ENCODE results near the gene PLB1. TPM values are rescaled to one million over a fixed set of nuclear protein-coding genes. Genes with fewer than 3 reads are reported as not detected.

Gene PLB1
- total and polyA plus RNA-seq, 2 donors (not counting 1 experiment from before 2014, with no cell fraction given), result 0.25 to 0.51 TPM

GRCh38 chr2:28477645-28478044, 18.2 kb upstream of the PLB1 start:
- ATAC-seq (ENCODE audit: low read depth) (no peak), DNase-seq (no peak)
- CTCF ChIA-PET, result no interaction called here
- H3K4me1 Mint-ChIP-seq, result no peaks in the 10 kb centered on the region
- H3K4me3 Mint-ChIP-seq, result no peak overlapping the region
- Histone ChIP-seq H3K9me3 (ENCODE audit: control extremely low read depth in 1 of 3, control insufficient read depth in 2 of 3, insufficient read depth in 1 of 3, low read length in 2 of 3) (peaks cover 0 to under 1% (median 0%) of the 10 kb centered on the region in 3 donors), H3K79me2 (ENCODE audit: control insufficient read depth, insufficient read depth, low read length) (no peaks in the 10 kb centered on the region), H3K4me1 (ENCODE audit: control insufficient read depth in 2 of 2, insufficient read depth in 2 of 2, low read length in 2 of 2) (no peaks in the 10 kb centered on the region), H3K4me2 (replicated peaks; ENCODE audit: low read depth, low read length, poor library complexity, severe bottlenecking) (no peak overlapping the region), H3K27me3 (replicated peaks in 1 of 4; ENCODE audit: control extremely low read depth in 1 of 4, control insufficient read depth in 3 of 4, insufficient read depth in 4 of 4, low read length in 3 of 4) (no peaks in the 10 kb centered on the region), H4K20me1 (ENCODE audit: control insufficient read depth, insufficient read depth, low read length, poor library complexity, severe bottlenecking) (no peaks in the 10 kb centered on the region), H2AFZ (ENCODE audit: insufficient read depth, low read depth, low read length, poor library complexity, severe bottlenecking) (no peak overlapping the region), H3K27ac (ENCODE audit: low read length in 2 of 2) (no peak overlapping the region), H3K4me3 (ENCODE audit: control extremely low read depth in 1 of 5, extremely low read depth in 1 of 5, insufficient read depth in 1 of 5, low read depth in 2 of 5, low read length in 4 of 5) (no peak overlapping the region), H3K9ac (ENCODE audit: low read length) (no peak overlapping the region), H3K36me3 (replicated peaks in 1 of 2; ENCODE audit: control extremely low read depth in 1 of 2, control insufficient read depth in 1 of 2, extremely low read depth in 1 of 2, insufficient read depth in 2 of 2, low read length in 1 of 2) (no peaks in the 10 kb centered on the region)
- WGBS (ENCODE audit: insufficient coverage), result 74% methylated on average over 3 of the region's 3 CpGs
- H3K27me3 Mint-ChIP-seq, result peaks cover 11% of the 10 kb centered on the region
- intact Hi-C loops (cut with micrococcal nuclease), result no loop called here
- TF ChIP-seq EZH2 (IDR thresholded peaks at IDR 0.05; ENCODE audit: borderline replicate concordance, insufficient read depth, low read depth, low read length, poor library complexity, severe bottlenecking) (no peak), CTCF (IDR thresholded peaks at IDR 0.05) (no peak)
- H3K9me3 Mint-ChIP-seq (ENCODE audit: insufficient read depth), result peaks cover 3% of the 10 kb centered on the region
- POLR2A ChIA-PET, result no interaction called here
- H3K27ac Mint-ChIP-seq, result no peak overlapping the region

GRCh38 chr2:28480403-28481049, 15.3 kb upstream of the PLB1 start:
- Histone ChIP-seq H3K9ac (ENCODE audit: low read length) (no peak overlapping the region), H3K4me1 (ENCODE audit: control insufficient read depth in 2 of 2, insufficient read depth in 2 of 2, low read length in 2 of 2) (no peaks in the 10 kb centered on the region), H3K4me3 (ENCODE audit: control extremely low read depth in 1 of 5, extremely low read depth in 1 of 5, insufficient read depth in 1 of 5, low read depth in 2 of 5, low read length in 4 of 5) (no peak overlapping the region), H3K27ac (ENCODE audit: low read length in 2 of 2) (no peak overlapping the region), H3K9me3 (ENCODE audit: control extremely low read depth in 1 of 3, control insufficient read depth in 2 of 3, insufficient read depth in 1 of 3, low read length in 2 of 3) (no peaks in the 10 kb centered on the region), H3K79me2 (ENCODE audit: control insufficient read depth, insufficient read depth, low read length) (no peaks in the 10 kb centered on the region), H2AFZ (ENCODE audit: insufficient read depth, low read depth, low read length, poor library complexity, severe bottlenecking) (no peak overlapping the region), H3K27me3 (replicated peaks in 1 of 4; ENCODE audit: control extremely low read depth in 1 of 4, control insufficient read depth in 3 of 4, insufficient read depth in 4 of 4, low read length in 3 of 4) (no peaks in the 10 kb centered on the region), H3K36me3 (replicated peaks in 1 of 2; ENCODE audit: control extremely low read depth in 1 of 2, control insufficient read depth in 1 of 2, extremely low read depth in 1 of 2, insufficient read depth in 2 of 2, low read length in 1 of 2) (no peaks in the 10 kb centered on the region), H3K4me2 (replicated peaks; ENCODE audit: low read depth, low read length, poor library complexity, severe bottlenecking) (no peak overlapping the region), H4K20me1 (ENCODE audit: control insufficient read depth, insufficient read depth, low read length, poor library complexity, severe bottlenecking) (no peaks in the 10 kb centered on the region)
- ATAC-seq (ENCODE audit: low read depth) (no peak), DNase-seq (no peak)
- Mint-ChIP-seq H3K27ac (no peak overlapping the region), H3K27me3 (peaks cover 16% of the 10 kb centered on the region), H3K4me3 (no peak overlapping the region), H3K9me3 (ENCODE audit: insufficient read depth) (no peaks in the 10 kb centered on the region), H3K4me1 (no peaks in the 10 kb centered on the region)
- 76% methylated on average over 2 of the region's 5 CpGs for WGBS (ENCODE audit: insufficient coverage)
- TF ChIP-seq CTCF (IDR thresholded peaks at IDR 0.05) (no peak), EZH2 (IDR thresholded peaks at IDR 0.05; ENCODE audit: borderline replicate concordance, insufficient read depth, low read depth, low read length, poor library complexity, severe bottlenecking) (no peak)
- CTCF ChIA-PET, result no interaction called here
- intact Hi-C loops (cut with micrococcal nuclease), result no loop called here
- POLR2A ChIA-PET, result no interaction called here
